HepG2 (cell line): ENCODE data around the gene GK. TPM values are rescaled to one million over a fixed set of nuclear protein-coding genes. Genes with fewer than 3 reads are reported as not detected.

Experiments
- ATAC-seq: fragments of 200-7000 bp; cut with Tn5 transposase; 3 replicates; pipeline ENCODE4 v1.9.1; 2020; ENCODE audit warnings: mild to moderate bottlenecking, moderate library complexity
- BruUV-seq: library from RNA; stranded (reverse); fragments of 400-500 nt; replicated peaks from 2 replicates; lab custom pipeline; 2021; lab: Mats Ljungman, UMichigan
- CTCF ChIA-PET: fragments of 300-600 bp; formaldehyde crosslinking; extraction: SDS; loops from one replicate; lab custom pipeline; 2021; ENCODE audit warnings: low total read pairs, inconsistent platforms, low intra/inter-chr PET ratio; lab: Yijun Ruan, JAX
- POLR2A ChIA-PET: fragments of 350-600 bp; sonication (Branson Sonifier 250); formaldehyde crosslinking; loops from one replicate; lab custom pipeline; 2020; ENCODE audit warnings: antibody characterized with exemption, inconsistent platforms; lab: Yijun Ruan, JAX
- DNase-seq: peaks from one replicate; pipeline ENCODE4 v3.0.0-alpha.2; 2015; ENCODE audit warnings: low spot score
- FAIRE-seq: peaks from 3 replicates; lab custom pipeline; 2011; peaks lifted over from hg19 to GRCh38; lab: Jason Lieb, UNC
- H2AFZ ChIP-seq: one replicate; pipeline ENCODE4 v1.6.1; 2011; ENCODE audit warnings: low read length, inconsistent platforms
- H3K27ac ChIP-seq: fragments of 300-600 bp; 3 replicates; pipeline ENCODE4 v1.8.0; 2011; ENCODE audit warnings: mixed run types, mild to moderate bottlenecking, mixed read lengths, low read length, inconsistent platforms; ENCODE audit not compliant: insufficient read depth; ENCODE audit errors: extremely low read length
- H3K27me3 ChIP-seq, 2 experiments: fragments of 200-600 bp in 1 of 2; 2 replicates in 1 of 2; 3 replicates in 1 of 2; pipeline versions ENCODE4 v1.6.0 to v1.8.0; 2011; ENCODE audit warnings: low read length in 2 of 2, mild to moderate bottlenecking in 2 of 2, moderate library complexity in 2 of 2, inconsistent platforms in 1 of 2; ENCODE audit not compliant: insufficient read depth in 2 of 2, control insufficient read depth in 1 of 2
- H3K36me3 ChIP-seq, 2 experiments: fragments of 200-600 bp in 1 of 2; replicated peaks in 1 of 2; 2 replicates in 1 of 2; 3 replicates in 1 of 2; pipeline versions ENCODE4 v1.5.1 to v1.8.0; 2011; ENCODE audit warnings: low read length in 2 of 2, inconsistent platforms in 1 of 2; ENCODE audit not compliant: insufficient read depth in 2 of 2, control insufficient read depth in 1 of 2
- H3K4me1 ChIP-seq: 2 replicates; pipeline ENCODE4 v1.5.1; 2012; ENCODE audit warnings: low read length, inconsistent platforms; ENCODE audit not compliant: insufficient read depth
- H3K4me2 ChIP-seq: 2 replicates; pipeline ENCODE4 v1.6.0; 2011; ENCODE audit warnings: low read depth, low read length, inconsistent platforms
- H3K4me3 ChIP-seq, 3 experiments: fragments of 200-600 bp in 1 of 3; sonication (generic), shearing (Covaris generic) in 1 of 3; replicated peaks in 1 of 3; 2 replicates each; pipeline ENCODE4 v1.5.1; 2011 to 2016; ENCODE audit warnings: low read length in 3 of 3, inconsistent platforms in 2 of 3, low read depth in 2 of 3, mild to moderate bottlenecking in 2 of 3, control low read depth in 1 of 3, mixed read lengths in 1 of 3; ENCODE audit not compliant: insufficient read depth in 1 of 3
- H3K79me2 ChIP-seq: one replicate; pipeline ENCODE4 v1.6.1; 2011; ENCODE audit warnings: low read length, inconsistent platforms; ENCODE audit not compliant: insufficient read depth
- H3K9ac ChIP-seq: 2 replicates; pipeline ENCODE4 v1.6.0; 2011; ENCODE audit warnings: mild to moderate bottlenecking, low read depth, low read length, inconsistent platforms; ENCODE audit not compliant: insufficient read depth
- H3K9me3 ChIP-seq: 2 replicates; pipeline ENCODE4 v1.5.1; 2012; ENCODE audit warnings: mild to moderate bottlenecking, low read length
- H4K20me1 ChIP-seq: 2 replicates; pipeline ENCODE4 v1.6.0; 2011; ENCODE audit warnings: inconsistent platforms, mild to moderate bottlenecking, low read length, moderate library complexity; ENCODE audit not compliant: insufficient read depth
- ISX ChIP-seq: sonication (generic); formaldehyde crosslinking; conservative IDR thresholded peaks from 2 replicates; pipeline ENCODE4 v1.5.0; 2020; ENCODE audit warnings: missing genetic modification reagents
- PRMT3 ChIP-seq: sonication (generic); formaldehyde crosslinking; IDR thresholded peaks from 2 replicates; pipeline ENCODE4 v1.8.1; 2022; ENCODE audit warnings: low read depth, mild to moderate bottlenecking, moderate library complexity, missing genetic modification reagents, borderline replicate concordance
- SSRP1 ChIP-seq: IDR thresholded peaks from 2 replicates; pipeline ENCODE4 v1.6.1; 2016; ENCODE audit warnings: control low read depth
- ZBTB10 ChIP-seq: sonication (generic); formaldehyde crosslinking; IDR thresholded peaks from 2 replicates; pipeline ENCODE4 v1.4.0; 2020; ENCODE audit warnings: missing genetic modification reagents, borderline replicate concordance
- ZNF160 ChIP-seq: sonication (generic); formaldehyde crosslinking; IDR thresholded peaks from 2 replicates; pipeline ENCODE4 v1.8.0; 2022; ENCODE audit warnings: mild to moderate bottlenecking, inconsistent platforms, missing genetic modification reagents
- ZNF44 ChIP-seq: sonication (generic); formaldehyde crosslinking; IDR thresholded peaks from 2 replicates; pipeline ENCODE4 v1.5.1; 2020; ENCODE audit warnings: mild to moderate bottlenecking, missing genetic modification reagents
- WGBS: methylation state at CpG from one replicate; pipeline ENCODE4 v1.1.6; 2017; ENCODE audit warnings: low lambda C conversion rate; 5-methylcytosine and 5-hydroxymethylcytosine counted together
- in situ Hi-C: cut with HindIII; loops from 2 replicates; pipeline ENCODE4 v1.10.0; 2017; ENCODE audit warnings: low pct_unique_long_range_greater_than_20kb; ENCODE audit not compliant: extremely low pct_ligation_motif_present
- intact Hi-C: fragments of 100-400 bp; cut with micrococcal nuclease; formaldehyde crosslinking; loops from one replicate; pipeline ENCODE4 v1.10.0; 2022; ENCODE audit not compliant: unreplicated experiment
- polyA plus RNA-seq, 8 experiments: library from polyadenylated mRNA; depleted of rRNA in 3 of 8; stranded (reverse) in 7 of 8; unstranded in 1 of 8; fragments of >200 nt; fragmentation: Illumina TruSeq in 4 of 8; extraction: Trizol in 4 of 8; gene quantifications; 2 replicates each; pipeline versions ENCODE4 v1.2.1 to v1.2.3, GENCODE V29; 2011 to 2016; ENCODE audit warnings: low read depth in 4 of 8, missing spikeins in 1 of 8, mixed read lengths in 1 of 8; ENCODE audit not compliant: insufficient read depth in 1 of 8
- total RNA-seq, 5 experiments: library from RNA; depleted of rRNA; stranded (reverse); fragments of >200 nt; fragmentation: Illumina TruSeq; extraction: Trizol; gene quantifications; 2 replicates each; pipeline ENCODE4 v1.2.3, GENCODE V29; 2016; ENCODE audit warnings: low read depth in 1 of 5

Gene GK
- total and polyA plus RNA-seq, 2 of the 13 experiments (the other 11 are each of a cell fraction or from before 2014, with no cell fraction given), result 64.2 to 265 TPM

DNA sequence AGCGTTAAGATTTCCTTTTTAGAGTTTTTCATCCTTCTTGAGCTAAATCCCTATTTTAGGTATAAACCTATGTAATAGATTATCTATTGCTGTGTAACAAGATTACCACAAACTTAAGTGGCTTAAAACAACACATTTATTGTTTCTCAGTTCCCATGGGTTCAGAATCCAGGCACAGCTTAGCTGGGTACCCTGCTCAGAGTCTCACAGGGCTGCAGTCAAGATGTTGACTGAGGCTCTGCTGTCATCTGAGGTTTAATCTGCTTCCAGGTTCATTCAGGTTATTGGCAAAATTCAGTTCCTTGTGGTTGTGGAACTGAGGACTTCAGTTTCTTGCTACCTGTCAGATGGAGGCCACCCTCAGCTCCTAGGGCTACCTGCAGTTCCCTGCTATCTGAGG, 60.9 kb downstream of the GK start:
- TF ChIP-seq ZBTB10 (CRISPR knock-in tag) (no peak), ZNF44 (CRISPR knock-in tag) (no peak), PRMT3 (no peak), ISX (CRISPR knock-in tag) (no peak), ZNF160 (CRISPR knock-in tag) (no peak), SSRP1 (CRISPR knock-in tag) (peak; percentile 77; the same call in 1 of the 2 replicates)
- Histone ChIP-seq H3K36me3 (peaks cover 5 to 45% of the 10 kb centered on the region in 2 experiments), H3K9ac (no peak overlapping the region), H3K4me3 (no peak overlapping the region), H3K27me3 (no peaks in the 10 kb centered on the region), H4K20me1 (0 out of 2 replicates have a peak, but pooled peaks cover 2% of the 10 kb centered on the region), H3K9me3 (no peaks in the 10 kb centered on the region), H3K79me2 (no peaks in the 10 kb centered on the region), H3K4me2 (no peak overlapping the region), H2AFZ (no peak overlapping the region), H3K27ac (no peak overlapping the region), H3K4me1 (no peaks in the 10 kb centered on the region)
- in situ Hi-C loops (loop anchor here (10.0 kb wide), 1 partner anchor 79 kb away; no protein-coding TSS in a partner anchor), intact Hi-C loops (no loop called here)
- WGBS, result 100% methylated on average over 1 of the region's 1 CpG
- no peak for ATAC-seq
- BruUV-seq, result no TSS peak
- FAIRE-seq, result no peak
- no peak for DNase-seq
- CTCF ChIA-PET, result interaction anchor here (2.3 kb wide), 1 partner anchor 144 kb away, joined by 10 read pairs; no protein-coding TSS in a partner anchor
- POLR2A ChIA-PET, result no interaction called here
